HG03565 (cell line): ENCODE results near the gene DEPDC1B.
A peak's percentile ranks its signal among the peaks of the same experiment; 100 is the strongest.
"Not testable (repeated sequence)": the region's sequence is repeated elsewhere in the genome, so short reads cannot be mapped to it uniquely, and the experiment has no call there.

Source experiments
- ATAC-seq: cut with Tn5 transposase; IDR thresholded peaks from one replicate; pipeline ENCODE4 v1.9.1; 2021; ENCODE audit warnings: mild to moderate bottlenecking, moderate library complexity; ENCODE audit not compliant: unreplicated experiment

The DEPDC1B gene, protein sequence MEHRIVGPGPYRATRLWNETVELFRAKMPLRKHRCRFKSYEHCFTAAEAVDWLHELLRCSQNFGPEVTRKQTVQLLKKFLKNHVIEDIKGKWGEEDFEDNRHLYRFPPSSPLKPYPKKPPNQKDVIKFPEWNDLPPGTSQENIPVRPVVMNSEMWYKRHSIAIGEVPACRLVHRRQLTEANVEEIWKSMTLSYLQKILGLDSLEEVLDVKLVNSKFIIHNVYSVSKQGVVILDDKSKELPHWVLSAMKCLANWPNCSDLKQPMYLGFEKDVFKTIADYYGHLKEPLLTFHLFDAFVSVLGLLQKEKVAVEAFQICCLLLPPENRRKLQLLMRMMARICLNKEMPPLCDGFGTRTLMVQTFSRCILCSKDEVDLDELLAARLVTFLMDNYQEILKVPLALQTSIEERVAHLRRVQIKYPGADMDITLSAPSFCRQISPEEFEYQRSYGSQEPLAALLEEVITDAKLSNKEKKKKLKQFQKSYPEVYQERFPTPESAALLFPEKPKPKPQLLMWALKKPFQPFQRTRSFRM

DNA sequence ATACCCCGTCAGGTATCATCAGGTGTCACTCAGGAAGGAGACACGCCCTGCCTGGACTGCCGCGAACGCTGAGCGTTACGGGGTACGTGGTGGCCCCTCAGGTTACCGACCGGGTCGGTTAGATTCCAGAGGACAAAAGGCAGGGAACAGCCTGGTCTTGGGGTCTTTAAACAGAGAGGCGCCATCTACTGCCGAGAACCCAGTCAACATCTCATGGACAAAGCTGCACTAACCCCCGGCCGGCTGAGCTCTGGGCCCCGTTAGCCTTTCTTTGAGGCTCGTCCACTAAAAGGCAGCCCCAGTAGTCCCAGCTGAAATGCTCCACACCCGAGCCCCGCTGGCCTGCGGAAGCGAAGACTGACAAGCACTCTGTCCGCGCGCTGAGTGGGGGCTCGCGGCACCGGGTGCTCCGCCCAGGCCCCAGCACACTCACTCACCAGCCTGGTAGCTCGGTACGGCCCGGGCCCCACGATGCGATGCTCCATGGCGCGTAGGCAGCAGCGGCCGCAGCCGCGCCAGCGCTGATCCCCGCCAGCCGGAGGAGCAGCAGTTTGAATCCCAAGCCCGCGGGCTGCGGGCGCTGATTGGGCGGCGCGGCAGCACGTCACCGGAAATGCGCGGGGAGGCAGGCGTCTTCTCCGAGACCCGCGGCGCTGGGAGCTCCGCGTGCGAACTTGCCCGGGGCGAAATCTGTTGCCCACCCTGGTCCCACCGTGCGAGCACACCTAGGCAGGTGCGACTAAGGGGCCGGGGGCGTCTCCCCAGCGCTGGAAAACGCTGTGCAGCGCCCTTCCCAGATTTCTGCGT, at the start of gene DEPDC1B:
Gene DEPDC1B (minus strand): TSS at position 558 of the 807 bp plus-strand sequence. CDS start 73 bp downstream, at position 485.
- peak; percentile 89 for ATAC-seq

DNA sequence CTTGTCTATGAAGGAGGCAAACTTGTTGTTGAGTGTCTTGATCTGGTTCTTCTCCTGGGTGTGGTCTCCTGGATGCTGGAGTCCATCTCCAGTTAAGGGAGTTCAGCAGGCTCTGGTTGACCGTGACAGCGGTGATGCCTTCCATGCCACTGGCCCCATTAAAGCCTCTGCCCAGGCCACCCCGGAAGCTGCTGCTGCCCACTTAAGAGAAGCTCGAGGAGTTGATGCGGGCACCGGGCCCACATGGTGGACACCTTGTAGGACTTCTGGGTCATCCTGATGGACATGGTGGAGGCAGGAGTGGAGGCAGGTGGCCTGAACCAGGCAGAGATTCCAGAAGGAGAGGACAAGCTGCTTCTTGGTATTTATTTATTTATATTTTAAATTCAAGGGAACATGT, 44.7 kb upstream of the DEPDC1B start:
- ATAC-seq, result no peak

GRCh38 chr5:60743511-60744314, 43.7 kb upstream of the DEPDC1B start:
- ATAC-seq, result no peak

- no peak for ATAC-seq
Measured at GRCh38 chr5:60740322-60740721, 40.4 kb upstream of the DEPDC1B start.

- no peak for ATAC-seq
Measured at GRCh38 chr5:60738933-60739332, 39.0 kb upstream of the DEPDC1B start.

DNA sequence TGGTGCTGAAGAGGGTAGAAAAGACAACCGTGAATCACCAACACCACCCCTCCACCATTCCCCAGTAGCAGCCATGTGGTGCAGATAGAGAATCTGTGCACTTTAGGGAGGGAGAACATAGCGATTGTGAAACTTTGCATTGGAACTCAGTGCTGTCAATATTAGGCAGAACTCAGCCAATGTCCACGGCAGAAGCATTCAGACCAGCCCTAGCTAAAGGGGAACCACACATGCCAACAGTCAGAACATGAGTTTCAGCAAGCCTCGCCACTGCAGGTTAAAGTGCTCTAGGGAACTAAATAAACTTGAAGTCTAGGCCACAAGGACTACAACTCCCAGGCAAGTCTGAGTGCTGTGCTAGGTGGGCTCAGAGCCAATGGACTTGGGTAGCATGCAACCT, 38.5 kb upstream of the DEPDC1B start:
- ATAC-seq, result peak; percentile 64

DNA sequence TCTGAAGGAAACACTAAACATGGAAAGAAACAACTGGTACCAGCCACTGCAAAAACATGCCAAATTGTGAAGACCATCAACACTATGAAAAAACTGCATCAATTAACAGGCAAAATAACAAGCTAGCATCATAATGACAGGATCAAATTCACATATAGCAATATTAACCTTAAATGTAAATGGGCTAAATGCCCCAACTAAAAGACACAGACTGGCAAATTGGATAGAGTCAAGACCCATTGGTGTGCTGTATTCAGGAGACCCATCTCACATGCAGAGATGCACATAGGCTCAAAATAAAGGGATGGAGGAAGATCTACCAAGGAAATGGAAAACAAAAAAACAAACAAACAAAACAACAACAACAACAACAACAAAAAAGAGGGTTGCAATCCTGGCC, 30.9 kb upstream of the DEPDC1B start:
- not testable (repeated sequence) for ATAC-seq

GRCh38 chr5:60727033-60727679, 27.2 kb upstream of the DEPDC1B start:
- no peak for ATAC-seq

DNA sequence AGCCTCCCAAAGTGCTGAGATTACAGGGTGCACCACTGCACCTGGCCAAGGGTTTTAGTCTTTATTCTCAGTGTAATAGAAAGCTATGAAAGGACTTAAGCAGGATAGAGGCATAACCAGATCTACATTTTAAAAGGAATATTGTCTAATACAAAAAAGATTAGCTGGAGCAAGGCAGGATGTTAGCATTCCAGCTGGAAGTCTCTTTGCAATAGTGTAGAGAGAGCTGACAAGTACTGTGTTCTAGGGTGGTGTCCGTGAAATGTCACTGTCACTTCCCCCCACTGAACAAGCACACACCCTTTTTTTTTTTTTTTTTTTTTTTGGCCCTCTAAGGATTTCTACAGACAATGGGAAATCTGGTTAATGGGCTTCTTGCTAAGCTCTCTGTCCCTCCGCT, 24.2 kb upstream of the DEPDC1B start:
- ATAC-seq, result no peak

GRCh38 chr5:60722416-60722815, 22.4 kb upstream of the DEPDC1B start:
- ATAC-seq, result no peak

DNA sequence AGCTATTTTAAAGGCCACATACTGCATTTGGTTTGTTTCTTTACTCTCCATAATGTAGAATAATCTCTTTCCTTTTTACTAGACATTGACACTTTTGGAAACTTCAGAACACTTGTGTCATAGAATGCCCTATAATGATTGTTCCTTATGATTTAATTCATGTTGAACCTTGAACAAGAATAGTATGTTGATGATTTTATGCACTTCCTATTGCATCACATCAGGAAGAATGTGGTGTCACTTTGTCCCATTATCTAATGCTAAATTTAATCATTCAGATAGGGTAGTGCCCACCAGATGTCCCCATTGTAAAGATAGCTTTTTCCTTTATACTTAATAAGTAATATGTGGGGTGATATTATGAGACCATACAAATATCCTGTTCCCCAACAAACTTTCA, 19.4 kb upstream of the DEPDC1B start:
- ATAC-seq, result no peak

GRCh38 chr5:60718166-60718892, 18.4 kb upstream of the DEPDC1B start:
- ATAC-seq, result no peak

GRCh38 chr5:60715201-60715928, 15.4 kb upstream of the DEPDC1B start:
- ATAC-seq, result not testable (repeated sequence)

DNA sequence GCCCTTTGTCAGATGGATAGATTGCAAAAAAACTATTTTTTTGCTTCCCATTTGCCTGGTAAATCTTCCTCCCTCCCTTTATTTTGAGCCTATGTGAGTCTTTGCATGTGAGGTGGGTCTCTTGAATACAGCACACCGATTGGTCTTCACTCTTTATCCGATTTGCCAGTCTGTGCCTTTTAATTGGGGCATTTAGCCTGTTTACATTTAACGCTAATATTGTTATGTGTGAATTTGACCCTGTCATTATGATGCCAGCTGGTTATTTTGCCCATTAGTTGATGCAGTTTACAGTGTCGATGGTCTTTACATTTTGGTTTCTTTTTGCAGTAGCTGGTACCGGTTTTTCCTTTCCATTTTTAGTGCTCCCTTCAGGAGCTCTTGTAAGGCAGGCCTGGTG, 13.0 kb upstream of the DEPDC1B start:
- no peak for ATAC-seq

- not testable (repeated sequence) for ATAC-seq
Measured at GRCh38 chr5:60711892-60712291, 11.9 kb upstream of the DEPDC1B start.

GRCh38 chr5:60710362-60710761, 10.4 kb upstream of the DEPDC1B start:
- no peak for ATAC-seq

GRCh38 chr5:60705144-60705543, 5.2 kb upstream of the DEPDC1B start:
- no peak for ATAC-seq

DNA sequence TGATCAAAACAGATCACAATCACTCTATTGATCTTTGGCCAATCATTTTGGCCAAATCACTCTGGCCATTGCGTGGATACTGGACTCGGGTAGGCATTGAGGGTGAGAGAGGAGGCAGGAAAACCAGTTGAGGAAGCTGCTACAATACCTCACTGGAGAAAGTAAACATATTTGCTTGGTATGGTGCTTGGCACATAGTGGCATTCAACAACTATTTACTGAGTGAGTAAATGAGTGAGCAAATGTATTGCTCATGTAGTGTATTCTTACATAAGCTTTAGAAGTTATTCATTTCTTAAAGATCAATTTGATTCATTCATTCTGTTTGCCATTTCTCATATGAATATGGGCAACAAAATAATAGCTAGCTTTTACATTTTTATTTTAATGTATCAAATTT, 4.0 kb upstream of the DEPDC1B start:
- no peak for ATAC-seq

DNA sequence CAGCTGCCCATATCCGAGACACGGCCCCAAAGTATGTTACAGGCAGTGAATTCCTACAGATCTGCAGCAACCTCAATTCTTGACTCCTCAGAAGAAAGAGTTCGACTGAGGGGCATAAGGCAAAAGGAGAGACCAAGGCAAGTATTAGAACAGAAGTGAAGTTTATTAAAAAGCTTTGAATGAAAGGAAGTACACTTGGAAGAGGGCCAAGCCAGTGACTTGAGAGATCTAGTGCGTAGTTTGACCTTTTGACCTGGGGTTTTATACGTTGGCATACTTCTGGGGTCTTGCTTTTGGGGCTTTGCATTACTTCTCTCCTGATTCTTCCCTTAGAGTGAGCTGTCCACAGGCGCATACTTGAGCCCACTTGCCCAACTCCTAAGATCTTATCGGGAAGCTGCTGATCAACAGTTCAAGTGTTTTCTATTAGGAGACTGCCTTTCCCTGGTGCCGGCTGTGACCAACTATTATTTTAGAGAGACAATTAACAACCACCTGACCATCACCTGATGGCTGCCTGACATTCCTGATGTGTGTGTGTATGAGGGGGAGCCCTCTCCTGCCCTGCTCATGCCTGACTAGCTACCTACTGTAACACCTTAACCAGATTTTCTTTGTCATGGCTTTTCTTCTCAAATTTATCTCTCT, 1.5 kb upstream of the DEPDC1B start:
- ATAC-seq, result no peak
